ENCODE results near the gene RBM39. TPM values are rescaled to one million over a fixed set of nuclear protein-coding genes. Genes with fewer than 3 reads are reported as not detected.

RBM39 gene
- total and polyA plus RNA-seq, 10 of the 15 experiments (the other 5 are each of a cell fraction or from before 2014, with no cell fraction given) = 135 to 280 (median 217) TPM

DNA sequence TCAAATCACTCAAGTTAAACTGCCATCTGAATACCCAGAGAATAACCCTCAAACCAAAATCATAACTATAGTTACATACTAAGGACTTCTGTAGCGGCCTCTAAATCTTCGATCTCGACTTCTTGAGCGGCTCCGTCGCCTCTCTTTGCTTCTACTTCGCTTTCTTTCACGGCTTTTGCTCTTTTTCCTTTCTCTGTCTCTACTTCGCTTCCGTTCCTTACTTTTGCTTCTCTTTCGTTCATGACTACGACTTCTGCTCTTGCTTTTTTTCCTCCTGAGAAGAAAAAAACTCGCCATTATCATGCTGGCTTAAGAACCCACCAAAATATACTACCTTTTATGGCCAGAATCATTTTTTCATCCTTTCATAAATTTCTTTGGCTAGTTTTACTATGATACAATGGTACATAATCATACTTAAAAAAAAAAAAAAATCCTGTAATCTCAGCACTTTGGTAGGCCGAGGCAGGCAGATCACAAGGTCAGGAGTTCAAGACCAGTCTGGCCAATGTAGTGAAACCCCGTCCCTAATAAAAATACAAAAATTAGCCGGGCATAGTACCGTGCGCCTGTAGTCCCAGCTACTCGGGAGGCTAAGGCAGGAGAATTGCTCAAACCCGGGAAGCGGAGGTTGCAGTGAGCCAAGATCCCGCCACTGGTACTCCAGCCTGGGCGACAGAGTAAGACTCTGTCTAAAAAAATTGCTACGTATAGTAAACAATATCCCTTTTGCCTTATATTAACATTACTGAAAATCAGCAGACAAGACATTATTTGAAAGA is 10.0 kb downstream of the RBM39 start:
- H3K9me3 ChIP-seq (replicated peaks; ENCODE audit: control insufficient read depth, insufficient read depth, low read length) = no peaks in the 10 kb centered on the region
- ChIA-PET RAD21 (ENCODE audit: unreplicated experiment) (no interaction called here), SMC1A (ENCODE audit: uncharacterized antibody, unreplicated experiment) (interaction anchor here (0.8 kb wide), 1 partner anchor 11 kb away, joined by 3 read pairs; no protein-coding TSS in a partner anchor), POLR2A (interaction anchor here (0.8 to 1.0 kb wide), 2 partner anchors 10 to 12 kb away, joined by 3 to 4 read pairs; no protein-coding TSS in a partner anchor), CTCF (no interaction called here)
- H3K27ac ChIP-seq (ENCODE audit: control insufficient read depth, insufficient read depth) = no peak overlapping the region
- no peak overlapping the region for H2AFZ ChIP-seq (ENCODE audit: control insufficient read depth, low read depth, low read length)
- H3K79me2 ChIP-seq (ENCODE audit: control insufficient read depth, insufficient read depth, low read length) = peaks cover 85% of the 10 kb centered on the region
- H4K20me1 ChIP-seq (ENCODE audit: control insufficient read depth, insufficient read depth) = peaks cover 17% of the 10 kb centered on the region
- H3K4me1 ChIP-seq (ENCODE audit: control insufficient read depth, insufficient read depth, low read length) = no peaks in the 10 kb centered on the region
- H3K4me2 ChIP-seq (ENCODE audit: control insufficient read depth, insufficient read depth) = no peak overlapping the region
- in situ Hi-C loops (cut with MboI) = no loop called here
- H3K4me3 ChIP-seq = 0 out of 2 replicates have a peak overlapping the region, but pooled peaks have one; percentile 3
- intact Hi-C loops (cut with micrococcal nuclease; ENCODE audit: unreplicated experiment) = loop anchor here (10.0 kb wide), 1 partner anchor 153 kb away; no protein-coding TSS in a partner anchor
- 98% methylated on average over 24 of the region's 24 CpGs for WGBS (ENCODE audit: insufficient coverage, insufficient replicate concordance, low lambda C conversion rate, missing lambda C conversion rate)
- DNase-seq (ENCODE audit: low read depth, low spot score) = no peak
- no peak for ATAC-seq
- H3K9ac ChIP-seq (ENCODE audit: control insufficient read depth, insufficient read depth, low read length) = no peak overlapping the region
- no peak for FAIRE-seq
- H3K36me3 ChIP-seq (ENCODE audit: control insufficient read depth in 2 of 2, insufficient read depth in 2 of 2, low read length in 1 of 2) = peaks cover 8 to 41% of the 10 kb centered on the region in 2 experiments
- no peak for TF ChIP-seq DPF2 (IDR thresholded peaks at IDR 0.05)
- TF ChIP-seq GABPA (IDR thresholded peaks at IDR 0.05; ENCODE audit: low read depth) = no peak
- TF ChIP-seq, protein P1, sequence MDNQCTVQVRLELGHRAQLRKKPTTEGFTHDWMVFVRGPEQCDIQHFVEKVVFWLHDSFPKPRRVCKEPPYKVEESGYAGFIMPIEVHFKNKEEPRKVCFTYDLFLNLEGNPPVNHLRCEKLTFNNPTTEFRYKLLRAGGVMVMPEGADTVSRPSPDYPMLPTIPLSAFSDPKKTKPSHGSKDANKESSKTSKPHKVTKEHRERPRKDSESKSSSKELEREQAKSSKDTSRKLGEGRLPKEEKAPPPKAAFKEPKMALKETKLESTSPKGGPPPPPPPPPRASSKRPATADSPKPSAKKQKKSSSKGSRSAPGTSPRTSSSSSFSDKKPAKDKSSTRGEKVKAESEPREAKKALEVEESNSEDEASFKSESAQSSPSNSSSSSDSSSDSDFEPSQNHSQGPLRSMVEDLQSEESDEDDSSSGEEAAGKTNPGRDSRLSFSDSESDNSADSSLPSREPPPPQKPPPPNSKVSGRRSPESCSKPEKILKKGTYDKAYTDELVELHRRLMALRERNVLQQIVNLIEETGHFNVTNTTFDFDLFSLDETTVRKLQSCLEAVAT (IDR thresholded peaks at IDR 0.05) = peak; percentile 89
- TF ChIP-seq, protein P2, sequence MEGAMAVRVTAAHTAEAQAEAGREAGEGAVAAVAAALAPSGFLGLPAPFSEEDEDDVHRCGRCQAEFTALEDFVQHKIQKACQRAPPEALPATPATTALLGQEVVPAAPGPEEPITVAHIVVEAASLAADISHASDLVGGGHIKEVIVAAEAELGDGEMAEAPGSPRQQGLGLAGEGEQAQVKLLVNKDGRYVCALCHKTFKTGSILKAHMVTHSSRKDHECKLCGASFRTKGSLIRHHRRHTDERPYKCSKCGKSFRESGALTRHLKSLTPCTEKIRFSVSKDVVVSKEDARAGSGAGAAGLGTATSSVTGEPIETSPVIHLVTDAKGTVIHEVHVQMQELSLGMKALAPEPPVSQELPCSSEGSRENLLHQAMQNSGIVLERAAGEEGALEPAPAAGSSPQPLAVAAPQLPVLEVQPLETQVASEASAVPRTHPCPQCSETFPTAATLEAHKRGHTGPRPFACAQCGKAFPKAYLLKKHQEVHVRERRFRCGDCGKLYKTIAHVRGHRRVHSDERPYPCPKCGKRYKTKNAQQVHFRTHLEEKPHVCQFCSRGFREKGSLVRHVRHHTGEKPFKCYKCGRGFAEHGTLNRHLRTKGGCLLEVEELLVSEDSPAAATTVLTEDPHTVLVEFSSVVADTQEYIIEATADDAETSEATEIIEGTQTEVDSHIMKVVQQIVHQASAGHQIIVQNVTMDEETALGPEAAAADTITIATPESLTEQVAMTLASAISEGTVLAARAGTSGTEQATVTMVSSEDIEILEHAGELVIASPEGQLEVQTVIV (IDR thresholded peaks at IDR 0.05; ENCODE audit: borderline replicate concordance, partially characterized antibody) = no peak
- TF ChIP-seq SMAD5 (IDR thresholded peaks at IDR 0.05; ENCODE audit: low read depth) = no peak
- TF ChIP-seq ESRRA (IDR thresholded peaks at IDR 0.05; ENCODE audit: low read length) = no peak
- no peak for TF ChIP-seq POU2F2 (IDR thresholded peaks at IDR 0.05; ENCODE audit: borderline replicate concordance, low read depth, low read length)
- no peak for TF ChIP-seq BHLHE40 (IDR thresholded peaks at IDR 0.05; ENCODE audit: borderline replicate concordance in 1 of 2, low read depth in 2 of 2, low read length in 1 of 2)
- no peak for TF ChIP-seq ASH2L (IDR thresholded peaks at IDR 0.05; ENCODE audit: borderline replicate concordance, low read depth)
- no peak for TF ChIP-seq SREBF2 (IDR thresholded peaks at IDR 0.05; ENCODE audit: low read length)
- TF ChIP-seq EGR1 (IDR thresholded peaks at IDR 0.05; ENCODE audit: borderline replicate concordance in 1 of 2, low read depth in 2 of 2, low read length in 2 of 2) = no peak
- TF ChIP-seq PML (IDR thresholded peaks at IDR 0.05; ENCODE audit: low read length) = 0 out of 2 replicates have a peak, but pooled peaks have one; percentile 17
- no peaks in the 10 kb centered on the region for H3K27me3 ChIP-seq (replicated peaks in 1 of 2; ENCODE audit: control insufficient read depth in 2 of 2, insufficient read depth in 2 of 2, low read length in 1 of 2)
- BruUV-seq (replicated peaks) = no TSS peak

All from GM12878 (cell line).